ENCODE measurements around the gene IQCE.

The IQCE gene

GRCh38 chr7:2628130-2628482 is 69.3 kb downstream of the IQCE start:
- no peaks in the 10 kb centered on the region for H3K9me2 ChIP-seq (replicated peaks; ENCODE audit: control insufficient read depth, low read length)
- peaks cover 35% of the 10 kb centered on the region for H3K27me3 ChIP-seq (ENCODE audit: control insufficient read depth, low read length)
- no peak overlapping the region for H3K4me2 ChIP-seq (ENCODE audit: low read length)
- no peaks in the 10 kb centered on the region for H3K79me2 ChIP-seq (ENCODE audit: control insufficient read depth, low read length)
- no peaks in the 10 kb centered on the region for H3K36me3 ChIP-seq (ENCODE audit: control insufficient read depth, low read length)
- no peaks in the 10 kb centered on the region for H3K9me3 ChIP-seq (ENCODE audit: control insufficient read depth, insufficient read depth, low read length)
- H3K4me3 ChIP-seq (ENCODE audit: low read length) = no peak overlapping the region
- TF ChIP-seq, protein P1, sequence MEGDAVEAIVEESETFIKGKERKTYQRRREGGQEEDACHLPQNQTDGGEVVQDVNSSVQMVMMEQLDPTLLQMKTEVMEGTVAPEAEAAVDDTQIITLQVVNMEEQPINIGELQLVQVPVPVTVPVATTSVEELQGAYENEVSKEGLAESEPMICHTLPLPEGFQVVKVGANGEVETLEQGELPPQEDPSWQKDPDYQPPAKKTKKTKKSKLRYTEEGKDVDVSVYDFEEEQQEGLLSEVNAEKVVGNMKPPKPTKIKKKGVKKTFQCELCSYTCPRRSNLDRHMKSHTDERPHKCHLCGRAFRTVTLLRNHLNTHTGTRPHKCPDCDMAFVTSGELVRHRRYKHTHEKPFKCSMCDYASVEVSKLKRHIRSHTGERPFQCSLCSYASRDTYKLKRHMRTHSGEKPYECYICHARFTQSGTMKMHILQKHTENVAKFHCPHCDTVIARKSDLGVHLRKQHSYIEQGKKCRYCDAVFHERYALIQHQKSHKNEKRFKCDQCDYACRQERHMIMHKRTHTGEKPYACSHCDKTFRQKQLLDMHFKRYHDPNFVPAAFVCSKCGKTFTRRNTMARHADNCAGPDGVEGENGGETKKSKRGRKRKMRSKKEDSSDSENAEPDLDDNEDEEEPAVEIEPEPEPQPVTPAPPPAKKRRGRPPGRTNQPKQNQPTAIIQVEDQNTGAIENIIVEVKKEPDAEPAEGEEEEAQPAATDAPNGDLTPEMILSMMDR (IDR thresholded peaks at IDR 0.05; ENCODE audit: low read depth, low read length, poor library complexity, severe bottlenecking) = no peak
- no peak for TF ChIP-seq EZH2phosphoT487 (IDR thresholded peaks at IDR 0.05; ENCODE audit: borderline replicate concordance, low read length)
- H3K27ac ChIP-seq (ENCODE audit: low read depth, low read length) = no peak overlapping the region
- no peaks in the 10 kb centered on the region for H3F3A ChIP-seq (ENCODE audit: control insufficient read depth, insufficient read depth)
- peaks cover 17% of the 10 kb centered on the region for H3K4me1 ChIP-seq (ENCODE audit: control insufficient read depth, low read length)
- no peaks in the 10 kb centered on the region for H4K20me1 ChIP-seq (ENCODE audit: control insufficient read depth, insufficient read depth, low read depth, low read length)

DNA sequence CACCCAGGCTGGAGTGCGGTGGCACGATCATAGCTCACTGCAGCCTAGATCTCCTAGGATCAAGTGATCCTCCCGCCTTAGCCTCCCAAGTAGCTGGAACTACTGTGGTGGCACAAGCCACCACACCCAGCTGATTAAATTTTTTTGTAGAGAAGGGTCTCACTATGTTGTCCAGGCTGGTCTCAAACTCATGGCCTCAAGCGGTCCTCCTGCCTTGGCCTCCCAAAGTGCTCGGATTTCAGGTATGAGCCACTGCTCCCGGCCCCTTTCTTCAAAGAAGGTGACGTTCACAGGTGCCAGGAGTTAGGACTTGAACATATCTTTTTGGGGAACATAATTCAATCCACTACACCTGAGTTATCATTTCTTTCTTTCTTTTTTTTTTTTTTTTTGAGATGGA is 70.1 kb downstream of the IQCE start:
- Histone ChIP-seq H3K4me3 (ENCODE audit: low read length) (no peak overlapping the region), H3K9me3 (ENCODE audit: control insufficient read depth, insufficient read depth, low read length) (no peaks in the 10 kb centered on the region)

DNA sequence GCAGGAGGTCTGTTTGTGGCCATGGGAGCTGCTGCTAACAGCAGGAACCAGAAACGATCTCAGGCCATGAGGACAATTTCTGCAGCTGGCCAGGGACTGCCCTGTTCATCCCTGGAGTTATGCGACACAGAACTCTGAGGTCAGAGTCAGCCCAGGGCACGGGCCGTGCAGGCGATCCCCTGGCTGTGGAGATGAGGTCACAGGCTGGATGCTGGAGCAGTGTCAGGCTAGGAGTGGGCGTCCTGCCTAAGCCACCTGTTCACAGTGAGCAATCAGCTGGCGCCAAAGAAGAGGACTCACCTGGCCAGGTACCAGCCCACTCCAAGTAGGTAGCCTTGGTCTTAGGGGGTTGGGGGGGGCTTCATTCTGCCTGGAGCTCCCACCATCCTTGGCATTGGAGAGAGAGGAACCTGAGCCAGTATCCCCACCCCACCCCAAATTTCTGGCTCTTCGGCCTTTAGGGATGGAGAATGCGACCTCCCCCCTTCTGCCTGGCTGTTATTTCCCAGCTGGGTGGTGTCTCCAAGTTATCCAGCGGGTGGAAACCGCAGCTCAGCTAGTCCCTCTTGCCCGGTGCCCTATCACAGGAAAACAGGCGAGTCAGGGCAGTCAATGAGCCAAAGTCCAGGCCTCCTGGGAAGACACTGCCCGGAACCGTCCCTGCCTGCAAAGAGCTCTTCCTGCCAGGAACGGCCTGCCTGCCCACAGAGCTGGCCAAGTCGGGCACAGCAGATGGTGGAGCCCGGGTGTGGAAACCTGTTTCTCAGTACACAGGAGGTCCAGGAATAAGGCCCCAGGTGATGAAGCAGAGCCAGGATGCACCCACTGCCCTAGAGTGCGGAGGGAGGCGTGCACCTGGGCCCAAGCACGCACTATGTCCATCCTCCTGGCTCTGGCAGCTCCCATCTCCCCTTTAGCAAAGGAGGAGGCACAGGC is 71.2 kb downstream of the IQCE start:
- Histone ChIP-seq H3F3A (ENCODE audit: control insufficient read depth, insufficient read depth) (0 out of 2 replicates have a peak, but pooled peaks cover 4% of the 10 kb centered on the region), H3K36me3 (ENCODE audit: control insufficient read depth, low read length) (no peaks in the 10 kb centered on the region), H3K9me3 (ENCODE audit: control insufficient read depth, insufficient read depth, low read length) (no peaks in the 10 kb centered on the region), H3K4me3 (ENCODE audit: low read length) (no peak overlapping the region), H3K9me2 (replicated peaks; ENCODE audit: control insufficient read depth, low read length) (no peaks in the 10 kb centered on the region), H3K4me2 (ENCODE audit: low read length) (no peak overlapping the region), H3K4me1 (ENCODE audit: control insufficient read depth, low read length) (peaks cover 26% of the 10 kb centered on the region), H3K27me3 (ENCODE audit: control insufficient read depth, low read length) (peaks cover 34% of the 10 kb centered on the region), H4K20me1 (ENCODE audit: control insufficient read depth, insufficient read depth, low read depth, low read length) (no peaks in the 10 kb centered on the region), H3K27ac (ENCODE audit: low read depth, low read length) (no peak overlapping the region), H3K79me2 (ENCODE audit: control insufficient read depth, low read length) (no peaks in the 10 kb centered on the region)
- TF ChIP-seq, protein P1 (IDR thresholded peaks at IDR 0.05; ENCODE audit: low read depth, low read length, poor library complexity, severe bottlenecking) = no peak
- TF ChIP-seq EZH2phosphoT487 (IDR thresholded peaks at IDR 0.05; ENCODE audit: borderline replicate concordance, low read length) = no peak

More for the DNA sequence above, 70.1 kb downstream of the IQCE start:
- no peaks in the 10 kb centered on the region for H3K79me2 ChIP-seq (ENCODE audit: control insufficient read depth, low read length)
- H3F3A ChIP-seq (ENCODE audit: control insufficient read depth, insufficient read depth) = 0 out of 2 replicates have a peak, but pooled peaks cover 4% of the 10 kb centered on the region
- H3K4me1 ChIP-seq (ENCODE audit: control insufficient read depth, low read length) = peaks cover 23% of the 10 kb centered on the region
- H3K4me2 ChIP-seq (ENCODE audit: low read length) = no peak overlapping the region
- TF ChIP-seq EZH2phosphoT487 (IDR thresholded peaks at IDR 0.05; ENCODE audit: borderline replicate concordance, low read length) = no peak
- TF ChIP-seq, protein P1 (IDR thresholded peaks at IDR 0.05; ENCODE audit: low read depth, low read length, poor library complexity, severe bottlenecking) = no peak
- no peak overlapping the region for H3K27ac ChIP-seq (ENCODE audit: low read depth, low read length)
- no peaks in the 10 kb centered on the region for H4K20me1 ChIP-seq (ENCODE audit: control insufficient read depth, insufficient read depth, low read depth, low read length)
- H3K9me2 ChIP-seq (replicated peaks; ENCODE audit: control insufficient read depth, low read length) = no peaks in the 10 kb centered on the region
- H3K36me3 ChIP-seq (ENCODE audit: control insufficient read depth, low read length) = no peaks in the 10 kb centered on the region
- H3K27me3 ChIP-seq (ENCODE audit: control insufficient read depth, low read length) = peaks cover 40% of the 10 kb centered on the region

All from DOHH2 (cell line).